Middle frontal gyrus (tissue), 1 donor: Measurements from ENCODE around the gene ARID5B.

Experiments used
- DNase-seq: peaks from one replicate; pipeline ENCODE4 v3.0.0-alpha.2; 2015; ENCODE audit warnings: low spot score; ENCODE audit errors: extremely low spot score

Gene ARID5B

GRCh38 chr10:62011558-62011957, 110.1 kb downstream of the ARID5B start:
- no peak for DNase-seq

- DNase-seq = no peak
Observed at GRCh38 chr10:62012318-62012717, 110.8 kb downstream of the ARID5B start.

- no peak for DNase-seq
Observed at GRCh38 chr10:62014510-62014909, 113.0 kb downstream of the ARID5B start.

GRCh38 chr10:62015994-62016393, 114.5 kb downstream of the ARID5B start:
- no peak for DNase-seq

GRCh38 chr10:62016623-62017490, 115.4 kb downstream of the ARID5B start:
- DNase-seq = no peak

GRCh38 chr10:62017491-62017870, 116.0 kb downstream of the ARID5B start:
- DNase-seq = no peak

GRCh38 chr10:62018131-62018911, 116.8 kb downstream of the ARID5B start:
- no peak for DNase-seq

GRCh38 chr10:62019013-62019684, 117.7 kb downstream of the ARID5B start:
- DNase-seq = no peak

- no peak for DNase-seq
Observed at GRCh38 chr10:62019685-62020359, 118.3 kb downstream of the ARID5B start.

- DNase-seq = no peak
Observed at GRCh38 chr10:62021128-62021665, 119.7 kb downstream of the ARID5B start.

- no peak for DNase-seq
Observed at GRCh38 chr10:62021978-62022802, 120.7 kb downstream of the ARID5B start.

GRCh38 chr10:62022830-62023229, 121.3 kb downstream of the ARID5B start:
- no peak for DNase-seq

- DNase-seq = no peak
Observed at GRCh38 chr10:62023329-62023728, 121.8 kb downstream of the ARID5B start.

- DNase-seq = no peak
Observed at GRCh38 chr10:62024026-62024701, 122.7 kb downstream of the ARID5B start.

GRCh38 chr10:62025134-62025794, 123.8 kb downstream of the ARID5B start:
- no peak for DNase-seq

- DNase-seq = no peak
Observed at GRCh38 chr10:62025901-62026879, 124.7 kb downstream of the ARID5B start.

GRCh38 chr10:62027841-62028501, 126.5 kb downstream of the ARID5B start:
- DNase-seq = no peak
